ENCODE data around the gene ERCC1.
"Not testable (repeated sequence)": the region's sequence is repeated elsewhere in the genome, so short reads cannot be mapped to it uniquely, and the experiment has no call there.

Gene ERCC1

DNA sequence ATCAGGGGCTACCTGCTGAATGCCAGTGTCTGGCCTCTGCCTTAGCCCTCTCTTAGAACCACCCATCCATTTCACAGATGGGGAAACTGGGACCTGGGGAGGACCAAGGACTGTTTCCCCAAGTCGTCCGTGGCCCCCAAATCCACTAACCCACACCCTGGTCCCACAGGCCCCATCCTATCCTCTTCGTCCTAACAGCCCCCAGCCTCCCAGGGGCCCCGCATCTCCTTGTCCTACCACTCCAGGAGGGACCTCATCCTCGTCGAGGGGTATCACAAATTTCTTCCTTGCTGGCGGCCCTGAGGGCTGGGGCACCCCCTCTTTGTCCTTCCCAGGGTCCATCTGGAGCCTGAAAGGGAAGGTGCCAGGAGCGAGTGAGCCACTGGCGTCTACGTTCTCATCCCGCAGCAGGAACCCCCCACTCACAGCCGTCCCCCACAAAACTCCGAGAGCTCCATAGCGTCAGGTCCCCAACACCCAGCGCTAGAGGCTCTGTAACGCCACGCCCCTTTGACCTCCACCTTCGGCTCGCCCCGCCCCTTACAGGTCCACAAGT is 606 bp downstream of the ERCC1 start:
- Histone ChIP-seq H3K4me1 (ENCODE audit: insufficient read depth, low read length) (no peaks in the 10 kb centered on the region; the same call in 1 of the 2 replicates), H3K36me3 (ENCODE audit: insufficient read depth, low read depth, low read length) (peaks cover 7% of the 10 kb centered on the region; the same call in 1 of the 2 replicates), H3K4me3 (ENCODE audit: low read length) (peak overlapping the region; percentile 85), H3K9ac (ENCODE audit: low read depth, low read length) (peak overlapping the region; percentile 78; the same call in 1 of the 2 replicates), H3K27ac (ENCODE audit: low read length) (no peak overlapping the region), H3K27me3 (ENCODE audit: insufficient read depth, low read length) (peaks cover under 1% of the 10 kb centered on the region; the same call in 1 of the 2 replicates), H3K9me3 (ENCODE audit: insufficient read depth, low read depth, low read length) (no peaks in the 10 kb centered on the region)

DNA sequence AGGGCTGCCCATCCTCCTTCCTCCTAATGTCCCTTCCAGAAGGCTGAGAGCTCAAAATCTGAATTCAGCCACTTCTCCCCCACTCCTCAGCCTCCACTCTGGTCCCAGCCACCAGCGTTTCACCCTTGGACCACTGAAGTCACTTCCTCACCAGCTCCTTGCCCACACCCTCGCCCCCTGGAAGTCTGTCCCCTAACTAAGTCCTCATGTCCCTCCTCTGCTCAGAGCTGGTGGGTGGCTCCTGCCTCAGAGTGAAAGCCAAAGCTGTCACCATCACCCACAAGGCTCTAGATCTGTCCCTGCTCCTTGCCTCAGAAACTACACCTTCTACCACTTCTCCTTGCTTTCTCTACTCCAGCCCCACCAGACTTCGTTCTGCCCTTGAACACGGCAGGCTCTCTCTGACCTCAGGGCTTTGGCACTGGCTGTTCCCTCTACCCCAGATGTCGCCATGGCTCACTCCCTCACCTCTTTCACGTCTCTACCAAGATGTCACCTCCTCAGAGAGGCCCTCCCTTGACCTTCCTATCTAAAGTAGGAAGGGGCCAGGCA is 1.7 kb downstream of the ERCC1 start:
- H3K9me3 ChIP-seq (ENCODE audit: insufficient read depth, low read depth, low read length), result no peaks in the 10 kb centered on the region
- H3K36me3 ChIP-seq (ENCODE audit: insufficient read depth, low read depth, low read length), result peaks cover 18% of the 10 kb centered on the region
- no peaks in the 10 kb centered on the region for H3K27me3 ChIP-seq (ENCODE audit: insufficient read depth, low read length)
- no peak overlapping the region for H3K9ac ChIP-seq (ENCODE audit: low read depth, low read length)
- H3K27ac ChIP-seq (ENCODE audit: low read length), result no peak overlapping the region
- H3K4me1 ChIP-seq (ENCODE audit: insufficient read depth, low read length), result no peaks in the 10 kb centered on the region; the same call in 1 of the 2 replicates
- no peak overlapping the region for H3K4me3 ChIP-seq (ENCODE audit: low read length)

DNA sequence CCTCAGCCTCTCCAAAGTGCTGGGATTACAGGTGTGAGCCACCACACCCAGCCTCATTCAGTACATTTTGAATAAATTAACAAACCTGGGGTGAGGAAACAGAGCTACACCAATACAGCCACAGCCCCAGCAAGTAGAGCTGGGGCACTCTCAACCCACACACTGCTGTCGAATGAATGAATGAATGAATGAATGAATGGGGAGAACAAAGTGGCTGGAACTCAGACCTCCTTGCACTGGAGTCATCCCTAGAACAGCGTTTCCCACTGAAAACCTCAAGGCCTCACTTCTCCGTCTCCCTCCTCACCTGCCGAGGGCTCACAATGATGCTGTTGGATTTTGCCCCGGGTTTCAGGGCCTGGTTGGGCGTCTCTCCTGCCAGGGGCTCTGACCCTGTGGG is 2.8 kb downstream of the ERCC1 start:
- H3K36me3 ChIP-seq (ENCODE audit: insufficient read depth, low read depth, low read length), result peaks cover 18% of the 10 kb centered on the region
- H3K9me3 ChIP-seq (ENCODE audit: insufficient read depth, low read depth, low read length), result no peaks in the 10 kb centered on the region
- H3K4me1 ChIP-seq (ENCODE audit: insufficient read depth, low read length), result no peaks in the 10 kb centered on the region; the same call in 1 of the 2 replicates
- H3K9ac ChIP-seq (ENCODE audit: low read depth, low read length), result no peak overlapping the region
- no peak overlapping the region for H3K27ac ChIP-seq (ENCODE audit: low read length)
- H3K4me3 ChIP-seq (ENCODE audit: low read length), result no peak overlapping the region
- H3K27me3 ChIP-seq (ENCODE audit: insufficient read depth, low read length), result no peaks in the 10 kb centered on the region

DNA sequence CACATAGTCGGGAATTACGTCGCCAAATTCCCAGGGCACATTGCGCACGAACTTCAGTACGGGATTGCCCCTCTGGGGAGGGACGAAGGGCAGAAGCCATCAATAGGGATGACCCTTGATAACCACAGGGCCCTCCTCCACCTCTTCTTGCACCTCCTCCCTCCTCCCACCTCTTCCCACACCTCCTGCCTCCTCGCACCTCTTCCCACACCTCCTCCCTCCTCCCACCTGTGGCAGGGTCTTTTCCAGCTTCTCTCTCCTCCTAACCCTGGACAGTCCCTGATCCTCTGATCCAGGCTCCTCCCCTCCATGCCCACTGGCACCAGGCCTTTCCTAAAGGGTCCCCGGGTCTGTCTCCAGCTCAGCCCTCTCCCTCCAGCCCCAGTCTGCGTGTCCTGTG is 3.4 kb downstream of the ERCC1 start:
- Histone ChIP-seq H3K4me1 (ENCODE audit: insufficient read depth, low read length) (no peaks in the 10 kb centered on the region; the same call in 1 of the 2 replicates), H3K27ac (ENCODE audit: low read length) (no peak overlapping the region), H3K9ac (ENCODE audit: low read depth, low read length) (no peak overlapping the region), H3K27me3 (ENCODE audit: insufficient read depth, low read length) (no peaks in the 10 kb centered on the region), H3K9me3 (ENCODE audit: insufficient read depth, low read depth, low read length) (no peaks in the 10 kb centered on the region), H3K36me3 (ENCODE audit: insufficient read depth, low read depth, low read length) (peaks cover 21% of the 10 kb centered on the region), H3K4me3 (ENCODE audit: low read length) (no peak overlapping the region)

DNA sequence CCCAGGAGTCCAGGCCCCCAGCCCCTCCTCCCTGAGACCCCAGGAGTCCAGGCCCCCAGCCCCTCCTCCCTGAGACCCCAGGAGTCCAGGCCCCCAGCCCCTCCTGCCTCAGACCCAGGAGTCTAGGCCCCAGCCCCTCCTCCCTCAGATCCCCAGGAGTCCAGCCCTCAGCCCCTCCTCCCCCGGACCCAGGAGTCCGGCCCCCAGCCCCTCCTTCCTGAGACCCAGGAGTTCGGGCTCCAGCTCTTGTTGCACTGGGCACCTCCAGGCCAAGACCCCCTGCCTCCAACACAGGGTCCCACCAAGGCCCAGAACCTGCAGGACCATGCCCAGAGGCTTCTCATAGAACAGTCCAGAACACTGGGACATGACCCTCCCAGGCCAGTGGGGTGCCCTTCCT is 3.8 kb downstream of the ERCC1 start:
- no peak overlapping the region for H3K9ac ChIP-seq (ENCODE audit: low read depth, low read length)
- peaks cover 21% of the 10 kb centered on the region for H3K36me3 ChIP-seq (ENCODE audit: insufficient read depth, low read depth, low read length)
- H3K4me1 ChIP-seq (ENCODE audit: insufficient read depth, low read length), result no peaks in the 10 kb centered on the region; the same call in 1 of the 2 replicates
- no peak overlapping the region for H3K4me3 ChIP-seq (ENCODE audit: low read length)
- H3K27ac ChIP-seq (ENCODE audit: low read length), result no peak overlapping the region
- H3K27me3 ChIP-seq (ENCODE audit: insufficient read depth, low read length), result no peaks in the 10 kb centered on the region
- no peaks in the 10 kb centered on the region for H3K9me3 ChIP-seq (ENCODE audit: insufficient read depth, low read depth, low read length)

DNA sequence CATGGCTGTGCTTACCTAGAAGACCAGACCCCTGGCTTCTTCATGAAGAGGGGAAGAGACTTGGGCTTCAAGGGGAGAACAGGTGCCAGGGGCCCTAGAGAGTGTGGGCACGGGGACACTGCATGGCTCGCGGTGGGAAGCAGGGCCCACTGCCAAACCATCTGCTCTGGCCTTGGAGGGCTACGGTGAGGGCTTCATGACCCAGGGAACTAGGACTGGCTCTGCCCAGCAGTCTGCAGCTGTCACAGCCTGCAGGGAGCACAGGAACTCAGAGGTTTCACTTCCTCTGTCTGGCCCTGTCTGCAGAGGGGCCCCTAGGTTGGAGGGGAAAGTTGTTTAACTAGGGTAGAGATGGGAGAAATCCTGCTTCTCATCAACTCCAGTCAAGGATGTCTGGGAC is 4.3 kb downstream of the ERCC1 start:
- Histone ChIP-seq H3K27ac (ENCODE audit: low read length) (no peak overlapping the region), H3K9ac (ENCODE audit: low read depth, low read length) (no peak overlapping the region), H3K9me3 (ENCODE audit: insufficient read depth, low read depth, low read length) (no peaks in the 10 kb centered on the region), H3K36me3 (ENCODE audit: insufficient read depth, low read depth, low read length) (peaks cover 26% of the 10 kb centered on the region), H3K4me3 (ENCODE audit: low read length) (no peak overlapping the region), H3K4me1 (ENCODE audit: insufficient read depth, low read length) (no peaks in the 10 kb centered on the region; the same call in 1 of the 2 replicates), H3K27me3 (ENCODE audit: insufficient read depth, low read length) (no peaks in the 10 kb centered on the region)

DNA sequence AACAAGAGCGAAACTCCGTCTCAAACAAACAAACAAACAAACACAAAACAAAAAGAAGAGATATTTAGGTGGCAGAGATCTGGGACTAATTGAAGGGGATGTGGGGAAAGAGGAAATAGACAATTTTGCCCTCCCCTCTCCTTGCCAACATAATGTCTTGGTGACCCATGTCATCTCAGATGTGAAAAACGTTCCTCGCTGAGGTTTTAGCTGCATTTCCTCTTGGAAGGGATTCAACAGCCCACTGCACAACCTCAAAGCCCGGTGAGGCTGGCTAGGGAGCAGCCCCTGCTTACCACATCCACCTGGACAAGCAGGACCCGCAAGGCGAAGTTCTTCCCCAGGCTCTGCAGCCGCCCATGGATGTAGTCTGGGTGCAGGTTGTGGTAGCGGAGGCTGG is 4.9 kb downstream of the ERCC1 start:
- no peaks in the 10 kb centered on the region for H3K27me3 ChIP-seq (ENCODE audit: insufficient read depth, low read length)
- no peak overlapping the region for H3K9ac ChIP-seq (ENCODE audit: low read depth, low read length)
- H3K4me1 ChIP-seq (ENCODE audit: insufficient read depth, low read length), result no peaks in the 10 kb centered on the region
- no peak overlapping the region for H3K4me3 ChIP-seq (ENCODE audit: low read length)
- peaks cover 31% of the 10 kb centered on the region for H3K36me3 ChIP-seq (ENCODE audit: insufficient read depth, low read depth, low read length)
- no peaks in the 10 kb centered on the region for H3K9me3 ChIP-seq (ENCODE audit: insufficient read depth, low read depth, low read length)
- H3K27ac ChIP-seq (ENCODE audit: low read length), result no peak overlapping the region

DNA sequence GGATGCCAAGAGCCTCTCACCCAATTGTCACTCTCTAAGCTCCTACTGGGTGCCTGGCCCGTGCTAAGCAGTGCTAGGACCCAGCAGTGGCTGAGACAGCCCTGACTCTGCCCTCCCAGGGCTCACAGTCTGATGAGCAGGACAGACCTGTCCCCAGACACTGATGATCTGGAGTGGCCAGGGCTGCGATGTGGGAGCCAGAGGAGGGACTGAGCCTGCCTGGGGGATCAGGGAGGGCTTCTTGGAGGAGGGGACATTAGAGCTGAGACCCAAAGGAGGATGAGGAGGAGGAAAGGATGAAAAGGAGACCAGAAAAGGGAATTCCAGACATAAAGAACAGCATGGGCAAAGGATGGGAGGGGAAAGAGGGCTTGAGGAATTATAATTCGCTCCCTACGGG is 6.6 kb downstream of the ERCC1 start:
- H3K27me3 ChIP-seq (ENCODE audit: insufficient read depth, low read length), result no peaks in the 10 kb centered on the region
- H3K9ac ChIP-seq (ENCODE audit: low read depth, low read length), result no peak overlapping the region
- peaks cover 45% of the 10 kb centered on the region for H3K36me3 ChIP-seq (ENCODE audit: insufficient read depth, low read depth, low read length)
- no peaks in the 10 kb centered on the region for H3K4me1 ChIP-seq (ENCODE audit: insufficient read depth, low read length)
- H3K4me3 ChIP-seq (ENCODE audit: low read length), result no peak overlapping the region
- H3K27ac ChIP-seq (ENCODE audit: low read length), result no peak overlapping the region
- no peaks in the 10 kb centered on the region for H3K9me3 ChIP-seq (ENCODE audit: insufficient read depth, low read depth, low read length)

DNA sequence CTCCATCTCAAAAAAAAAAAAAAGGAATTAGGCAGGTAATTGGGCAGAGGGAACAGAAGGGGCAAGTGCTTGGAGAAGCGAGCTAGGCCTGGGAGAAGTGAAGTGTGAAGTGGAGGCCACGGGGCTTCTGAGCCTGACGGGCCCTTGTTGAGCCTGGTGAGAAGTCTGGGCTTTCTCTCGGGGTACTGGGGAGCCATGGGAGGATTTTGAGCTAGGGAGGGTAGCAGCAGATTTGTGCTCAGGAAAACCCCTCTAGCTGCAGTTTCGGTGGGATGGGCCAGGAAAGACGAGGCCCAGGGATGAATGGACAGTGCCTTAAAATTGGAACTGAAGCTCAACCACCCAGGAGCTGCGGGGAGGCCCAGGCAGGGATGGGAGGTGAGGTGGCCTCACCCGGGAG is 9.2 kb downstream of the ERCC1 start:
- peaks cover 50% of the 10 kb centered on the region for H3K36me3 ChIP-seq (ENCODE audit: insufficient read depth, low read depth, low read length)
- no peak overlapping the region for H3K4me3 ChIP-seq (ENCODE audit: low read length)
- no peaks in the 10 kb centered on the region for H3K4me1 ChIP-seq (ENCODE audit: insufficient read depth, low read length)
- no peak overlapping the region for H3K27ac ChIP-seq (ENCODE audit: low read length)
- H3K9ac ChIP-seq (ENCODE audit: low read depth, low read length), result no peak overlapping the region
- no peaks in the 10 kb centered on the region for H3K27me3 ChIP-seq (ENCODE audit: insufficient read depth, low read length)
- no peaks in the 10 kb centered on the region for H3K9me3 ChIP-seq (ENCODE audit: insufficient read depth, low read depth, low read length)

DNA sequence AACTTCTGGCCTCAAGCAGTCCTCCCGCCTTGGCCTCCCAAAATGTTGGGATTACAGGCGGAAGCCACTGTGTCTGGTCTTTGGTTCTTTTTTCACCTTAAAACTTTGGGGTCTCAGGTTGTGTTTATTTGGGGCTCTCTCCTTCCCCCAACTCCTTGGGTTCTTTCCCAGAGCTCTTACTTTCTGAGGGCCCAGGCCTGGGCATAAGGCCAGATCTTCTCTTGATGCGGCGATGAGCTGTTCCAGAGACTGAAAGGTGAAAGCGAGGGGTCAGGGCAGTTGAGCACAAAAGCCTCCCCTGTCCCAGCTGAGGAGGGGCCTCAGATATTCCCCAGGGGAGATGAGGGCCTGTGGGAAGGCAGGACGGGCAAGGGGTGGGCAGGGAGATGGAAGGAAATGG is 10.2 kb downstream of the ERCC1 start:
- no peak overlapping the region for H3K27ac ChIP-seq (ENCODE audit: low read length)
- no peak overlapping the region for H3K9ac ChIP-seq (ENCODE audit: low read depth, low read length)
- peaks cover 57% of the 10 kb centered on the region for H3K36me3 ChIP-seq (ENCODE audit: insufficient read depth, low read depth, low read length)
- no peaks in the 10 kb centered on the region for H3K4me1 ChIP-seq (ENCODE audit: insufficient read depth, low read length)
- H3K9me3 ChIP-seq (ENCODE audit: insufficient read depth, low read depth, low read length), result no peaks in the 10 kb centered on the region
- H3K4me3 ChIP-seq (ENCODE audit: low read length), result no peak overlapping the region
- no peaks in the 10 kb centered on the region for H3K27me3 ChIP-seq (ENCODE audit: insufficient read depth, low read length)

DNA sequence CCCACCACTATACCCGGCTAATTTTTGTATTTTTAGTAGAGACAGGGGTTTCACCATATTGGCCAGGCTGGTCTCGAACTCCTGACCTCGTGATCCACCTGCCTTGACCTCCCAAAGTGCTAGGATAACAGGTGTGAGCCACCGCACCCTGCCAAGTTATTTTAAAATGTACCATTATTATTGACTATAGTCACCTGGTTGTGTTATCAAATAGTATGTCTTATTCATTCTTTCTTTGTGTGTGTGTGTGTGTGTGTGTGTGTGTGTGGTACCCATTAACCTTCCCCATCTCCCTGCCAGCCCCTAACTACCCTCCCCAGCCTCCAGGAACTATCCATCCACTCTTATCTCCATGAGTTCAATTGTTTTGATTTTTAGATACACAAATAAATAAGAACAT is 13.4 kb downstream of the ERCC1 start:
- not testable (repeated sequence) for H3K27me3 ChIP-seq (ENCODE audit: insufficient read depth, low read length); H3K27ac ChIP-seq (ENCODE audit: low read length); H3K4me1 ChIP-seq (ENCODE audit: insufficient read depth, low read length); H3K9ac ChIP-seq (ENCODE audit: low read depth, low read length); H3K4me3 ChIP-seq (ENCODE audit: low read length); H3K9me3 ChIP-seq (ENCODE audit: insufficient read depth, low read depth, low read length)
- peaks cover 47% of the 10 kb centered on the region for H3K36me3 ChIP-seq (ENCODE audit: insufficient read depth, low read depth, low read length)

DNA sequence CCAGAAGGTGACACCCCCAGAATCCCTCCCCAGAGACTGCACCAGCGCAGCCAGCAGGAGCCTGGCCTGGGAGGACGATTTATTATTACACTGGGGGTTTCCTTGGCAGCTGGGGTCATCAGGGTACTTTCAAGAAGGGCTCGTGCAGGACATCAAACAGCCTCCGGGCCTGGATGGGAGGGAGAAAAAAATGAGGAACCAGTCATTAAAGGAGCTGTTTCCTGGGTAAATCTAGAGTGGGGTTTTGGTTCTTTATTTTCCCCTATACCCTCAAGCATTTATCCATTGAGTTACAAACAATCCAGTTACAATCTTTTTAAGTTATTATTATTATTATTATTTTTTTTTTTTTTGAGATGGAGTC is 14.2 kb downstream of the ERCC1 start:
- Histone ChIP-seq H3K4me1 (ENCODE audit: insufficient read depth, low read length) (no peaks in the 10 kb centered on the region), H3K4me3 (ENCODE audit: low read length) (no peak overlapping the region), H3K36me3 (ENCODE audit: insufficient read depth, low read depth, low read length) (peaks cover 43% of the 10 kb centered on the region), H3K9me3 (ENCODE audit: insufficient read depth, low read depth, low read length) (no peaks in the 10 kb centered on the region), H3K27ac (ENCODE audit: low read length) (no peak overlapping the region), H3K27me3 (ENCODE audit: insufficient read depth, low read length) (peaks cover 7% of the 10 kb centered on the region), H3K9ac (ENCODE audit: low read depth, low read length) (no peak overlapping the region)

Measured in iPS-20b (cell line).